HG03558 (cell line): Measurements from ENCODE around the gene ZFYVE28.
"Not testable (repeated sequence)": the region's sequence is repeated elsewhere in the genome, so short reads cannot be mapped to it uniquely, and the experiment has no call there.

ENCODE experiments used
- ATAC-seq: cut with Tn5 transposase; IDR thresholded peaks from one replicate; pipeline ENCODE4 v1.9.1; 2021; ENCODE audit warnings: moderate number of reproducible peaks; ENCODE audit not compliant: unreplicated experiment; ENCODE audit errors: extremely low read depth

ZFYVE28 gene

GRCh38 chr4:2241410-2242353, 176.8 kb downstream of the ZFYVE28 start, which contains the start of the genes HAUS3 and POLN:
HAUS3 (minus strand) TSS chr4:2242121; CDS start chr4:2240946, 1,175 bp downstream.
POLN (minus strand) TSS chr4:2242121; CDS start chr4:2229231, 12,890 bp downstream.
- peak; percentile 67 for ATAC-seq

GRCh38 chr4:2241003-2241402, 177.4 kb downstream of the ZFYVE28 start:
- ATAC-seq, result no peak

DNA sequence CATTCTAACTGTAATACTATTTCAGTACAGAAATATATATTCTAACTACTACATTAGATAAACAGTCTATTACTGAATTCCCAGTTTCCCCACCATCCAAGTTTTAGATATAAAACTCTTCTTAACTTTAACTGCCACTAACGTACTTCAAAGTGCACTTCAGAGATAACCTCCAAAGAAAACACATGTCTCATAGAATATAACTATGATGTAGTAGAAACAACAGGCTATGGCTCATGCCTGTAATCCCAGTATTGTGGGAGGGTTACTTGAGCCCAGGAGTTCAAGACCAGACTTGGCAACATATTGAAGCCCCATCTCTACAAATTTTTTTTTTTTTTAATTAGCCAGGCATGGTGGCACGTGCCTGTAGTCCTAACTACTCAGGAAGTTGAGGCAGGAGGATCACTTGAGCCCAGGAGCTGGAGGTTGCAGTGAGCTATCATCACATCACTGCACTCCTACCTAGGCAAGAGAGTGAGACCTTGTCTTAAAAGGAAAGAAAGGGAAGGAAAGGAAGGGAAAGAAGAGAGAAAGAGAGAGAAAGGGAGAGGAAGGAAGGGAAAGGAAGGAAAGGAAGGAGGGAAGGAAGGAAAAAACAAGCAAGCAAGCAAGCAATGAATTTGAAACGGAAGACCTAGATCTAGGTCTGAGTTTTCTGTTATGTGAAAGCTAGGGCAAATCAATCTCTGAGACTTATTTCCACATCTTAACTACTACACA, 181.3 kb downstream of the ZFYVE28 start:
- ATAC-seq, result no peak

GRCh38 chr4:2231082-2231481, 187.4 kb downstream of the ZFYVE28 start:
- ATAC-seq, result no peak

GRCh38 chr4:2226261-2226660, 192.2 kb downstream of the ZFYVE28 start:
- no peak for ATAC-seq

DNA sequence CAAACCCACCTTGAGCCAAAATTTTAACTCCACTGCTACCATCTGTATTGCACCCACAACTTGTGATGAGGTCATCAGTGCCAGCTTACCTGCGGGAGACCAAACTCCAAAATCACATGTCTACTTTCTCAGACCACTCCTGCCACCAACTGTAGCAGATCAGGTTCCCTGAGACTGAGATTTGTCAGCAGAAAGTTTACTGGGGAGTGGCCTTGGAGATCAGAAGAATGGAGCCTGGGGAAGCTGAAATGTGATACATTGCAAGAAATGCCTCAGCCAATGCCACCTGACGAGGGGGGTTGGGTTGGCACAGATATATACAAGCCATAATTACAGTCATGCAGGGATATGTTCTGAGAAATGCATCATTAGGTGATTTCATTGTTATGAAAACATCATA, 195.6 kb downstream of the ZFYVE28 start:
- no peak for ATAC-seq

- ATAC-seq, result not testable (repeated sequence)
Observed at GRCh38 chr4:2221378-2221777, 197.1 kb downstream of the ZFYVE28 start.

GRCh38 chr4:2220016-2220630, 198.3 kb downstream of the ZFYVE28 start:
- ATAC-seq, result no peak
